Gastroesophageal sphincter (tissue), 4 donors: Measurements from ENCODE around the gene DRGX. TPM values are rescaled to one million over a fixed set of nuclear protein-coding genes. Genes with fewer than 3 reads are reported as not detected.

Experiments used
- ATAC-seq: fragments of 150-250 bp; one replicate; pipeline ENCODE4 v1.9.1; 2016; ENCODE audit warnings: mild to moderate bottlenecking, moderate library complexity
- H3K27ac ChIP-seq, 4 donors: fragments of 200-600 bp; sonication (generic) in 3 of 4; 1 replicate in 3 of 4; 2 replicates in 1 of 4; pipeline ENCODE4 v1.5.1; 2016 to 2019
- H3K27me3 ChIP-seq: fragments of 200-600 bp; sonication (generic); one replicate; pipeline ENCODE4 v1.5.1; 2019
- H3K36me3 ChIP-seq, 2 donors: fragments of 200-600 bp; sonication (generic); one replicate each; pipeline ENCODE4 v1.5.1; 2019; ENCODE audit warnings: control low read depth in 1 of 2
- H3K4me1 ChIP-seq, 3 donors: fragments of 200-600 bp; sonication (generic); 1 replicate in 2 of 3; 2 replicates in 1 of 3; pipeline ENCODE4 v1.5.1; 2016 to 2019; ENCODE audit warnings: control low read depth in 2 of 3
- H3K4me3 ChIP-seq, 2 donors: fragments of 200-600 bp; sonication (generic); one replicate each; pipeline ENCODE4 v1.5.1; 2019; ENCODE audit warnings: mild to moderate bottlenecking in 1 of 2, moderate library complexity in 1 of 2
- H3K9me3 ChIP-seq, 3 donors: fragments of 200-600 bp; sonication (generic); one replicate each; pipeline ENCODE4 v1.5.1; 2017 to 2019; ENCODE audit warnings: control low read depth in 2 of 3
- EP300 ChIP-seq: sonication (generic); formaldehyde crosslinking; IDR thresholded peaks from one replicate; pipeline ENCODE4 v1.6.1; 2017; ENCODE audit warnings: antibody characterized with exemption, mild to moderate bottlenecking
- POLR2A ChIP-seq, 2 donors: fragments of 450-650 bp; IDR thresholded peaks; one replicate each; pipeline ENCODE4 v1.6.1; 2017; ENCODE audit warnings: antibody characterized with exemption in 2 of 2, mild to moderate bottlenecking in 2 of 2, moderate library complexity in 1 of 2
- POLR2AphosphoS5 ChIP-seq: sonication (generic); formaldehyde crosslinking; IDR thresholded peaks from one replicate; pipeline ENCODE4 v1.6.1; 2017; ENCODE audit warnings: antibody characterized with exemption
- WGBS, 2 donors: methylation state at CpG; one replicate each; pipeline ENCODE4 v1.1.5; 2018; ENCODE audit warnings: low coverage in 1 of 2; 5-methylcytosine and 5-hydroxymethylcytosine counted together
- total RNA-seq, 4 donors: library from RNA; depleted of rRNA; stranded (reverse); fragments of >200 nt; gene quantifications; one replicate each; pipeline ENCODE4 v1.1.0, GENCODE V29; 2016
- TF ChIP-seq, protein P1 (sequence below), 4 experiments: fragments of 200-600 bp in 2 of 4; fragments of 450-650 bp in 2 of 4; sonication (generic) in 1 of 4; IDR thresholded peaks; one replicate each; pipeline ENCODE4 v1.5.1; 2017 to 2019; ENCODE audit warnings: antibody characterized with exemption in 4 of 4, mild to moderate bottlenecking in 2 of 4, moderate library complexity in 2 of 4

Gene DRGX
- total RNA-seq, 4 donors from 2014 or later, result not detected

DNA sequence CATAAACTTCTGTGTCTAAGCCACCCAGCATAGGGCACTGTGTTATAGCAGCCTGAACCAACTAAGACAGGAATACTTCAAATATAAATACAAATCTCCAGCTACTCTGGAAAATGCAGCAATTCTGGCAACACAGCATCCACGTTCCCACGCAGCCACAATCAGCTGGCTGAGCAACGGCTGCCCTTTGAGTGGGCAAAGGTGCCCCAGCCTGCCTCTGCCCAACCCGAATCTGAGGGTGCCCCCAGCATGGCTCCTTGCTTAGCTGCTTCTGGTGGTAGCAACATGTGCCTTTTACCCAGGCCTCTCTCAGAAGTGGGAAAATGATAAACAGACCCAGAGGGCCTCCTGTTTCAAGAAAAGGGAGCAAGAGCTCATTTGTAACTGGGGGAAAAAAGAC, 12.0 kb downstream of the DRGX start:
- no peak overlapping the region for H3K27ac ChIP-seq
- H3K36me3 ChIP-seq, result no peaks in the 10 kb centered on the region
- WGBS, 2 donors, result 79 to 80% methylated on average over 1 to 4 of the region's 4 CpGs
- H3K9me3 ChIP-seq, result no peaks in the 10 kb centered on the region
- ATAC-seq, result no peak
- H3K4me3 ChIP-seq, result no peak overlapping the region
- TF ChIP-seq, protein P1, sequence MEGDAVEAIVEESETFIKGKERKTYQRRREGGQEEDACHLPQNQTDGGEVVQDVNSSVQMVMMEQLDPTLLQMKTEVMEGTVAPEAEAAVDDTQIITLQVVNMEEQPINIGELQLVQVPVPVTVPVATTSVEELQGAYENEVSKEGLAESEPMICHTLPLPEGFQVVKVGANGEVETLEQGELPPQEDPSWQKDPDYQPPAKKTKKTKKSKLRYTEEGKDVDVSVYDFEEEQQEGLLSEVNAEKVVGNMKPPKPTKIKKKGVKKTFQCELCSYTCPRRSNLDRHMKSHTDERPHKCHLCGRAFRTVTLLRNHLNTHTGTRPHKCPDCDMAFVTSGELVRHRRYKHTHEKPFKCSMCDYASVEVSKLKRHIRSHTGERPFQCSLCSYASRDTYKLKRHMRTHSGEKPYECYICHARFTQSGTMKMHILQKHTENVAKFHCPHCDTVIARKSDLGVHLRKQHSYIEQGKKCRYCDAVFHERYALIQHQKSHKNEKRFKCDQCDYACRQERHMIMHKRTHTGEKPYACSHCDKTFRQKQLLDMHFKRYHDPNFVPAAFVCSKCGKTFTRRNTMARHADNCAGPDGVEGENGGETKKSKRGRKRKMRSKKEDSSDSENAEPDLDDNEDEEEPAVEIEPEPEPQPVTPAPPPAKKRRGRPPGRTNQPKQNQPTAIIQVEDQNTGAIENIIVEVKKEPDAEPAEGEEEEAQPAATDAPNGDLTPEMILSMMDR (IDR thresholded peaks at IDR 0.05), result no peak
- no peak for TF ChIP-seq POLR2A (IDR thresholded peaks at IDR 0.05)
- peaks cover 57% of the 10 kb centered on the region for H3K27me3 ChIP-seq
- no peaks in the 10 kb centered on the region for H3K4me1 ChIP-seq

DNA sequence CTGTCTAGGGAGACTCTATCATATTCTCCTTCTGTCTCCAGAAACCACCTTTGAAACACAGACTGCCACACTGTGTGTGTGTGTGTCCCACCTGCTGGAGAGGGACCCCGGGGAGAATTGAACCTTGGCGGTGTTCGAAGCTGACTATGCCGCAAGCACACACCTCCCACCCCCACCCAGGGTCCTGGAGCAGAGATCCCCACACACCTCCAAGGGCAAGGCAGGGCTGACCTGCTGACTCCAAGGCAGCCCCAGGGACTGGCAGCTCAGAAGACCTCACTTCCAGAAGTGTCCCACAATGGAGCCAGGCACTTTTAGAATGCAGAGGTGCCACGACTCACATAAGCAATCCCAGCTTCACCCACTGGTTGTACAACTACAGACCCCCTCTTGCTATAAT, 13.1 kb downstream of the DRGX start:
- Histone ChIP-seq H3K27me3 (peaks cover 52% of the 10 kb centered on the region), H3K4me3 (no peak overlapping the region), H3K9me3 (no peaks in the 10 kb centered on the region), H3K27ac (no peak overlapping the region), H3K36me3 (no peaks in the 10 kb centered on the region), H3K4me1 (no peaks in the 10 kb centered on the region)
- WGBS, 2 donors, result 80 to 89% methylated on average over 1 to 3 of the region's 5 CpGs
- TF ChIP-seq EP300, result no peak
- TF ChIP-seq, protein P1 (IDR thresholded peaks at IDR 0.05), result no peak
- TF ChIP-seq POLR2AphosphoS5, result no peak
- TF ChIP-seq POLR2A (IDR thresholded peaks at IDR 0.05), result no peak
- no peak for ATAC-seq

DNA sequence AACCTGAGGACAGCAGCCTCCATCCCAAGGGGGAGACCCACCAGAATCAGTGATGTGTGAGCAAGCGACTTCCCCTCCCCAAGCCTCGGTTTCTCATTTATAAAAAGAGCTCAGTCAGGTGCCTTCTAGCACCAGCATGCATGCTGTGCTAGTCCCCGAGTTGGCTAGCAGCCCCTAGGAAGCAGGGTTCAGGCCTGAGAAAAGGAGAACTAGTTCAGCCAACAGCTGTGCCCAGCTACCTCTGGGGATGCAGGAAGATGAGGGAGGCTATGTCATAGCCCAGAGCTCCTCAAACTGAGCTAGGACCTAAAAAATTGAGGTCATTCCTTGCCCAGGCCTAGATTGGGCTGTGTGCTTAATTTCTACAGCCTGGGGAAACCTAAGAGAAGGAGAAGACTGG, 13.7 kb downstream of the DRGX start:
- H3K36me3 ChIP-seq, result no peaks in the 10 kb centered on the region
- 60% methylated on average over 3 of the region's 3 CpGs; no CpG with 5 or more reads in 1 of the 2 donors for WGBS, 2 donors
- no peaks in the 10 kb centered on the region for H3K4me1 ChIP-seq
- peaks cover 48% of the 10 kb centered on the region for H3K27me3 ChIP-seq
- H3K4me3 ChIP-seq, result no peak overlapping the region
- TF ChIP-seq, protein P1 (IDR thresholded peaks at IDR 0.05), result no peak
- TF ChIP-seq EP300 (no peak), POLR2AphosphoS5 (no peak), POLR2A (IDR thresholded peaks at IDR 0.05) (no peak)
- no peak for ATAC-seq
- H3K27ac ChIP-seq, result no peak overlapping the region
- H3K9me3 ChIP-seq, result no peaks in the 10 kb centered on the region

DNA sequence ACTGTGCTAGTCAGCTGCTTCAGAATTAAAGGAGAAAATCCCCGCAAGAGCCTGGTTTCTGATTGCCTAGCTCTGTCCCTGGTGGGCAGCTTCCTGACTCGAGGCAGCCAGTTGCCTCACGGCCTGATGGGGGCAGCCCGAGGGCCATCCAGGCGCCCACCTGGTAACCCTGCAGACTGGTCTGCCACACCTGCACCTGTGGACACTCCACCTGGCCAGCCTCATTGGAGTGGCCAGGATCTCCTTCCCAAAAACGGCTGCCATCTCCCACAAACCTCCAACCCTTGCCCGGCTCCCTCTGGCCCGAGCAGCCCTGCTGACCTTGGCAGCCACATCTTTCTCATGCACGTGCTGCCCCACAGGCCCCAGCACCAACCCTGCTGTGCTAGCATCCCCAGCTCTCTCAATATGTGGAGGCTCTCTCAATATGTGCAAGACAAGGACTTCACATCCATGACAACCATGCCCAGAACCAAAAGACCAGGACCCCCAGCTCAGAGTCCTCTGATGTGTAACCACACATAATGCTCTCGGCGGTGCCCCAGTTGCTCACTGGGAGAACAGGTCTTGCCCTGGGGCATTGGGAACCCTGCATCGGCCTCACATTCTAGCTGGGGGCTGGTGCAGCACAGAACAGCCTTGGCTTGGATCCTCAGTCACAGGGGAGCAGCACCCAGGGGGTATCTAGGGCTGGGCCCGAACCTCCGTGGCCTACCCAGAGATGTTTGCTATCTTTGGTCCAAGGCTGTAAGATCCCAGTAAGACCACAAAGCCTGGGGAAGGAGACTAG, 14.6 kb downstream of the DRGX start:
- no peak for TF ChIP-seq POLR2A (IDR thresholded peaks at IDR 0.05)
- no peak for TF ChIP-seq POLR2AphosphoS5
- TF ChIP-seq, protein P1 (IDR thresholded peaks at IDR 0.05), result no peak
- no peak for TF ChIP-seq EP300
- peaks cover 46% of the 10 kb centered on the region for H3K27me3 ChIP-seq
- no peaks in the 10 kb centered on the region for H3K9me3 ChIP-seq
- no peak overlapping the region for H3K27ac ChIP-seq
- no peak overlapping the region for H3K4me3 ChIP-seq
- WGBS, 2 donors, result 71% methylated on average over 6 of the region's 14 CpGs; no CpG with 5 or more reads in 1 of the 2 donors
- H3K36me3 ChIP-seq, result no peaks in the 10 kb centered on the region
- ATAC-seq, result no peak
- H3K4me1 ChIP-seq, result no peaks in the 10 kb centered on the region
